RWPE2 (cell line): ENCODE data around the gene SLC31A2.

Experiments
- ATAC-seq: fragments of 200-7000 bp; cut with Tn5 transposase; 3 replicates; pipeline ENCODE4 v1.9.1; 2021; ENCODE audit warnings: low read depth
- DNase-seq: peaks from one replicate; pipeline ENCODE4 v3.0.0-alpha.2; 2020; ENCODE audit warnings: low spot score
- H3K27ac ChIP-seq: fragments of 450-650 bp; 2 replicates; pipeline ENCODE4 v1.5.1; 2017; ENCODE audit warnings: mild to moderate bottlenecking; ENCODE audit not compliant: poor library complexity, severe bottlenecking
- H3K27me3 ChIP-seq: fragments of 250-450 bp; sonication (Bioruptor Pico); 2 replicates; pipeline ENCODE4 v1.5.1; 2021; ENCODE audit warnings: mild to moderate bottlenecking, moderate library complexity; ENCODE audit not compliant: insufficient read depth, poor library complexity, severe bottlenecking
- H3K36me3 ChIP-seq: fragments of 250-450 bp; sonication (Bioruptor Pico); 2 replicates; pipeline ENCODE4 v1.5.1; 2020; ENCODE audit warnings: low read depth, mild to moderate bottlenecking, moderate library complexity
- H3K4me1 ChIP-seq: fragments of 250-450 bp; sonication (Bioruptor Pico); 2 replicates; pipeline ENCODE4 v1.5.1; 2021; ENCODE audit warnings: mild to moderate bottlenecking, moderate library complexity; ENCODE audit not compliant: insufficient read depth, poor library complexity, severe bottlenecking
- H3K4me3 ChIP-seq: fragments of 250-450 bp; sonication (Bioruptor Pico); 2 replicates; pipeline ENCODE4 v1.5.1; 2021; ENCODE audit warnings: mild to moderate bottlenecking, moderate library complexity; ENCODE audit not compliant: severe bottlenecking
- H3K9me3 ChIP-seq: fragments of 250-450 bp; sonication (Bioruptor Pico); 2 replicates; pipeline ENCODE4 v1.5.1; 2021; ENCODE audit warnings: mild to moderate bottlenecking, moderate library complexity; ENCODE audit not compliant: severe bottlenecking
- CTCF ChIP-seq: fragments of 450-650 bp; IDR thresholded peaks from one replicate; pipeline ENCODE4 v1.5.1; 2017; ENCODE audit warnings: mild to moderate bottlenecking, moderate library complexity; ENCODE audit not compliant: poor library complexity, severe bottlenecking

SLC31A2 gene

GRCh38 chr9:113156880-113157279 is 6.1 kb downstream of the SLC31A2 start:
- no peaks in the 10 kb centered on the region for H3K27me3 ChIP-seq

GRCh38 chr9:113158446-113158845 is 7.6 kb downstream of the SLC31A2 start:
- Histone ChIP-seq H3K27ac (no peak overlapping the region), H3K27me3 (no peaks in the 10 kb centered on the region), H3K9me3 (no peaks in the 10 kb centered on the region), H3K4me3 (no peak overlapping the region), H3K4me1 (peaks cover 1% of the 10 kb centered on the region), H3K36me3 (peaks cover 50% of the 10 kb centered on the region)
- ATAC-seq (no peak), DNase-seq (no peak)
- TF ChIP-seq CTCF: no peak

More at GRCh38 chr9:113156880-113157279, 6.1 kb downstream of the SLC31A2 start:
- no peaks in the 10 kb centered on the region for H3K9me3 ChIP-seq
- no peak for TF ChIP-seq CTCF
- ATAC-seq: no peak
- no peak overlapping the region for H3K4me3 ChIP-seq
- H3K27ac ChIP-seq: no peak overlapping the region
- peaks cover 36% of the 10 kb centered on the region for H3K36me3 ChIP-seq
- no peak for DNase-seq
- H3K4me1 ChIP-seq: peaks cover 13% of the 10 kb centered on the region

GRCh38 chr9:113160571-113160970 is 9.8 kb downstream of the SLC31A2 start:
- Histone ChIP-seq H3K36me3 (peaks cover 68% of the 10 kb centered on the region), H3K4me3 (no peak overlapping the region)
- ATAC-seq: no peak

GRCh38 chr9:113163001-113163400 is 12.2 kb downstream of the SLC31A2 start:
- Histone ChIP-seq H3K4me3 (no peak overlapping the region), H3K9me3 (no peaks in the 10 kb centered on the region), H3K36me3 (peaks cover 80% of the 10 kb centered on the region), H3K27me3 (no peaks in the 10 kb centered on the region), H3K27ac (no peak overlapping the region), H3K4me1 (no peaks in the 10 kb centered on the region)
- DNase-seq: no peak
- ATAC-seq: no peak
- TF ChIP-seq CTCF: no peak

More at GRCh38 chr9:113160571-113160970, 9.8 kb downstream of the SLC31A2 start:
- Histone ChIP-seq H3K27me3 (no peaks in the 10 kb centered on the region), H3K4me1 (no peaks in the 10 kb centered on the region), H3K9me3 (no peaks in the 10 kb centered on the region), H3K27ac (no peak overlapping the region)
- no peak for DNase-seq
- no peak for TF ChIP-seq CTCF

- ATAC-seq: no peak
- Histone ChIP-seq H3K36me3 (peaks cover 82% of the 10 kb centered on the region), H3K27ac (no peak overlapping the region), H3K9me3 (no peaks in the 10 kb centered on the region), H3K27me3 (no peaks in the 10 kb centered on the region), H3K4me3 (no peak overlapping the region), H3K4me1 (no peaks in the 10 kb centered on the region)
- no peak for DNase-seq
- no peak for TF ChIP-seq CTCF
These were observed 13.9 kb downstream of the SLC31A2 start for GRCh38 chr9:113164536-113165300.
